Neural cell (in vitro differentiated cells): Measurements from ENCODE around the gene CDA. TPM values are rescaled to one million over a fixed set of nuclear protein-coding genes. Genes with fewer than 3 reads are reported as not detected.

Source experiments
- H2AFZ ChIP-seq: fragments of 200-600, 300-800 bp; sonication (generic), shearing (Covaris generic); 2 replicates; pipeline ENCODE4 v1.6.0; 2014; ENCODE audit warnings: low read depth, mild to moderate bottlenecking, antibody characterized with exemption, low read length, moderate library complexity
- H3F3A ChIP-seq: fragments of 200-600 bp; shearing (Covaris generic); 2 replicates; pipeline ENCODE4 v1.6.1; 2016; ENCODE audit warnings: mild to moderate bottlenecking, moderate library complexity, mixed read lengths, antibody characterized with exemption, low read length; ENCODE audit not compliant: insufficient read depth, poor library complexity, severe bottlenecking
- H3K27ac ChIP-seq: fragments of 200-600, 300-800 bp; sonication (generic), shearing (Covaris generic); 2 replicates; pipeline ENCODE4 v1.5.1; 2014; ENCODE audit warnings: mild to moderate bottlenecking, low read length, moderate library complexity
- H3K27me3 ChIP-seq: fragments of 300-800, 200-600 bp; sonication (generic), shearing (Covaris generic); 2 replicates; pipeline ENCODE4 v1.6.0; 2014; ENCODE audit warnings: mild to moderate bottlenecking, low read depth, low read length, moderate library complexity; ENCODE audit not compliant: insufficient read depth
- H3K36me3 ChIP-seq: fragments of 300-800, 200-600 bp; sonication (generic), shearing (Covaris generic); 2 replicates; pipeline ENCODE4 v1.5.1; 2014; ENCODE audit warnings: mild to moderate bottlenecking, antibody characterized with exemption, low read length, moderate library complexity; ENCODE audit not compliant: insufficient read depth
- H3K4me2 ChIP-seq: fragments of 300-800, 200-600 bp; sonication (generic), shearing (Covaris generic); 2 replicates; pipeline ENCODE4 v1.6.0; 2014; ENCODE audit warnings: mild to moderate bottlenecking, low read length
- H3K4me3 ChIP-seq: fragments of 300-800, 200-600 bp; sonication (generic), shearing (Covaris generic); 2 replicates; pipeline ENCODE4 v1.5.1; 2014; ENCODE audit warnings: mild to moderate bottlenecking, low read length, moderate library complexity
- H3K79me2 ChIP-seq: fragments of 200-600 bp; shearing (Covaris generic); replicated peaks from 2 replicates; pipeline ENCODE4 v1.6.0; 2014; ENCODE audit warnings: mild to moderate bottlenecking, low read length, moderate library complexity; ENCODE audit not compliant: insufficient read depth
- H3K9ac ChIP-seq: fragments of 300-800, 200-600 bp; sonication (generic), shearing (Covaris generic); 2 replicates; pipeline ENCODE4 v1.6.1; 2016; ENCODE audit warnings: mild to moderate bottlenecking, low read length, mixed read lengths
- H3K9me2 ChIP-seq: fragments of 200-600 bp; shearing (Covaris generic); 2 replicates; pipeline ENCODE4 v1.6.1; 2016; ENCODE audit warnings: mild to moderate bottlenecking, low read length, mixed read lengths; ENCODE audit not compliant: insufficient read depth
- H3K9me3 ChIP-seq: fragments of 200-600, 300-800 bp; sonication (generic), shearing (Covaris generic); 2 replicates; pipeline ENCODE4 v1.6.1; 2016; ENCODE audit warnings: mild to moderate bottlenecking, mixed run types, low read length, moderate library complexity, mixed read lengths
- H4K20me1 ChIP-seq: fragments of 200-600 bp; shearing (Covaris generic); 2 replicates; pipeline ENCODE4 v1.6.1; 2016; ENCODE audit warnings: mild to moderate bottlenecking, mixed run types; ENCODE audit not compliant: insufficient read depth
- EP300 ChIP-seq: fragments of 450-650 bp; conservative IDR thresholded peaks from 2 replicates; pipeline ENCODE4 v1.6.1; 2014; ENCODE audit warnings: antibody characterized with exemption, mild to moderate bottlenecking, moderate library complexity; ENCODE audit not compliant: poor library complexity, severe bottlenecking
- EZH2 ChIP-seq: fragments of 200-600, 300-800 bp; shearing (Covaris generic), sonication (generic); IDR thresholded peaks from 2 replicates; pipeline ENCODE4 v1.6.1; 2014; ENCODE audit warnings: antibody characterized with exemption, low read length, borderline replicate concordance, mild to moderate bottlenecking; ENCODE audit not compliant: insufficient read depth, poor library complexity, severe bottlenecking
- MXI1 ChIP-seq: fragments of 450-650 bp; conservative IDR thresholded peaks from 2 replicates; pipeline ENCODE4 v1.6.1; 2014; ENCODE audit warnings: antibody characterized with exemption, mild to moderate bottlenecking; ENCODE audit not compliant: poor library complexity, severe bottlenecking
- RAD21 ChIP-seq: fragments of 450-650 bp; conservative IDR thresholded peaks from 2 replicates; pipeline ENCODE4 v1.6.1; 2014; ENCODE audit warnings: antibody characterized with exemption, mild to moderate bottlenecking, moderate library complexity
- REST ChIP-seq: IDR thresholded peaks from 2 replicates; pipeline ENCODE4 v1.6.1; 2012; ENCODE audit warnings: borderline replicate concordance
- SMC3 ChIP-seq: fragments of 450-650 bp; conservative IDR thresholded peaks from 2 replicates; pipeline ENCODE4 v1.6.1; 2014; ENCODE audit warnings: antibody characterized with exemption, mild to moderate bottlenecking, moderate library complexity; ENCODE audit not compliant: poor library complexity
- TAF1 ChIP-seq: IDR thresholded peaks from 2 replicates; pipeline ENCODE4 v1.6.1; 2012; ENCODE audit warnings: low read depth
- polyA plus RNA-seq: library from polyadenylated mRNA; depleted of rRNA; stranded (reverse); fragments of >200 nt; gene quantifications from 2 replicates; pipeline ENCODE4 v1.2.3, GENCODE V29; 2014
- TF ChIP-seq, protein P1 (sequence below): fragments of 450-650 bp; IDR thresholded peaks from 2 replicates; pipeline ENCODE4 v1.5.1; 2014; ENCODE audit warnings: antibody characterized with exemption, mild to moderate bottlenecking, moderate library complexity; ENCODE audit not compliant: poor library complexity, severe bottlenecking

Gene CDA
- polyA plus RNA-seq, 1 donor from 2014 or later: not detected

- no peak overlapping the region for H3K9ac ChIP-seq
- no peaks in the 10 kb centered on the region for H3K9me2 ChIP-seq
- H3K4me2 ChIP-seq: no peak overlapping the region
- TF ChIP-seq EZH2: no peak
- TF ChIP-seq EP300: no peak
- TF ChIP-seq, protein P1, sequence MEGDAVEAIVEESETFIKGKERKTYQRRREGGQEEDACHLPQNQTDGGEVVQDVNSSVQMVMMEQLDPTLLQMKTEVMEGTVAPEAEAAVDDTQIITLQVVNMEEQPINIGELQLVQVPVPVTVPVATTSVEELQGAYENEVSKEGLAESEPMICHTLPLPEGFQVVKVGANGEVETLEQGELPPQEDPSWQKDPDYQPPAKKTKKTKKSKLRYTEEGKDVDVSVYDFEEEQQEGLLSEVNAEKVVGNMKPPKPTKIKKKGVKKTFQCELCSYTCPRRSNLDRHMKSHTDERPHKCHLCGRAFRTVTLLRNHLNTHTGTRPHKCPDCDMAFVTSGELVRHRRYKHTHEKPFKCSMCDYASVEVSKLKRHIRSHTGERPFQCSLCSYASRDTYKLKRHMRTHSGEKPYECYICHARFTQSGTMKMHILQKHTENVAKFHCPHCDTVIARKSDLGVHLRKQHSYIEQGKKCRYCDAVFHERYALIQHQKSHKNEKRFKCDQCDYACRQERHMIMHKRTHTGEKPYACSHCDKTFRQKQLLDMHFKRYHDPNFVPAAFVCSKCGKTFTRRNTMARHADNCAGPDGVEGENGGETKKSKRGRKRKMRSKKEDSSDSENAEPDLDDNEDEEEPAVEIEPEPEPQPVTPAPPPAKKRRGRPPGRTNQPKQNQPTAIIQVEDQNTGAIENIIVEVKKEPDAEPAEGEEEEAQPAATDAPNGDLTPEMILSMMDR: no peak
- TF ChIP-seq REST: no peak
- TF ChIP-seq SMC3: no peak
- TF ChIP-seq RAD21: no peak
- TF ChIP-seq MXI1: no peak
- H3K27me3 ChIP-seq: peaks cover 5% of the 10 kb centered on the region
- no peaks in the 10 kb centered on the region for H3K9me3 ChIP-seq
- no peaks in the 10 kb centered on the region for H3F3A ChIP-seq
- H3K4me3 ChIP-seq: no peak overlapping the region
- H3K79me2 ChIP-seq: no peaks in the 10 kb centered on the region
- H2AFZ ChIP-seq: no peak overlapping the region
- no peaks in the 10 kb centered on the region for H4K20me1 ChIP-seq
- H3K27ac ChIP-seq: no peak overlapping the region
- H3K36me3 ChIP-seq: no peaks in the 10 kb centered on the region
These were observed 42.3 kb upstream of the CDA start for GRCh38 chr1:20546637-20547036.

DNA sequence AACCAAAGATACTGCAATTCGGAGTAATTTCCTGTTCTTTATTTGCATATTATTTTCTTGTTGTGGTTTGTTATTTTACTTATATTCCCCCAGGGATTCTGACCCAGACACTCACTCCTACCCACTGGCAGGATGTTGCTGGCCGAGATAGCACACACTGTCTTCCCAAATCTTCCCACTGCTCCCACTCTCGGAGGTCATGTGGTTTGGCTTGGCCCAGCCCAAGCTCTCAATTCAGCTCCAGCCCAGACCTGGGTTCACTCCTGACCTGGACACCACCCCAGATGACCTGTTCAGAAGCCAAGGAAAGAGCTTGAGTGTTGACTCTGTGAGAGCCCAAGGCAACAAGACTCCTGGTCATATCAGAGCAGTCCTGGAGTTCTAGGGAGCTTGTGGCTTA is 37.7 kb upstream of the CDA start:
- Histone ChIP-seq H3K79me2 (no peaks in the 10 kb centered on the region), H3F3A (no peaks in the 10 kb centered on the region), H3K27ac (no peak overlapping the region), H3K9ac (no peak overlapping the region), H3K9me2 (no peaks in the 10 kb centered on the region), H3K27me3 (peaks cover 37% of the 10 kb centered on the region), H3K36me3 (no peaks in the 10 kb centered on the region), H2AFZ (no peak overlapping the region), H3K4me3 (peak overlapping the region; percentile 71), H3K9me3 (no peaks in the 10 kb centered on the region), H4K20me1 (no peaks in the 10 kb centered on the region), H3K4me2 (no peak overlapping the region)
- no peak for TF ChIP-seq SMC3
- TF ChIP-seq MXI1: no peak
- TF ChIP-seq TAF1: no peak
- TF ChIP-seq RAD21: no peak
- TF ChIP-seq EZH2: no peak
- no peak for TF ChIP-seq REST
